ENCODE measurements around the gene ENG.

The ENG gene

DNA sequence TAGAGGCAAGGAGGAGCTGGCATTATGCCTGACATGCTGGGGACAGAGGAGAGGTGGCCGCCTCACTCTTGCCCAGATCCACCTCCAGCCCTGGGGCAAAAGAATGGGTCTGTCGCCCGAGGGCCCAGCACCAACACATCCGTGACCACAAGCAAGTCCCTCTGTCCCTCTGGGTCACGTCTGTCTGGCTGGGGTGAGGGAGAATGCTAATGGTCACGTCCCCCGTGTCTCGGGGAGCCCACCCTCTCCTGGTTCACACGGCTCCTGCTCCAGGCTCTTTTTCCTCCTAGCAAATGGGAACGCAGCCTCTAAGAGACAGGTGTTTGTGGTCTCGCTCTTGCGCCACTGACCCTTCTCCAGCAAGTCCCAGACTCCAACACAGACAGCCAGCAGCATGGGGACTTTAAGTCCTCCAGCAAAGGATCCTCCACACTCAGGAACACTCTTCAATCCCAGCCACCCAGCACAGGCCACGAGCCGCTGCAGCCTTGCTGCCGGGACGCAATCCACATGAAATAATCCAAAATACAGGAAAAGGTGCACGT is 4.1 kb downstream of the ENG start:
- TF ChIP-seq, protein P1, sequence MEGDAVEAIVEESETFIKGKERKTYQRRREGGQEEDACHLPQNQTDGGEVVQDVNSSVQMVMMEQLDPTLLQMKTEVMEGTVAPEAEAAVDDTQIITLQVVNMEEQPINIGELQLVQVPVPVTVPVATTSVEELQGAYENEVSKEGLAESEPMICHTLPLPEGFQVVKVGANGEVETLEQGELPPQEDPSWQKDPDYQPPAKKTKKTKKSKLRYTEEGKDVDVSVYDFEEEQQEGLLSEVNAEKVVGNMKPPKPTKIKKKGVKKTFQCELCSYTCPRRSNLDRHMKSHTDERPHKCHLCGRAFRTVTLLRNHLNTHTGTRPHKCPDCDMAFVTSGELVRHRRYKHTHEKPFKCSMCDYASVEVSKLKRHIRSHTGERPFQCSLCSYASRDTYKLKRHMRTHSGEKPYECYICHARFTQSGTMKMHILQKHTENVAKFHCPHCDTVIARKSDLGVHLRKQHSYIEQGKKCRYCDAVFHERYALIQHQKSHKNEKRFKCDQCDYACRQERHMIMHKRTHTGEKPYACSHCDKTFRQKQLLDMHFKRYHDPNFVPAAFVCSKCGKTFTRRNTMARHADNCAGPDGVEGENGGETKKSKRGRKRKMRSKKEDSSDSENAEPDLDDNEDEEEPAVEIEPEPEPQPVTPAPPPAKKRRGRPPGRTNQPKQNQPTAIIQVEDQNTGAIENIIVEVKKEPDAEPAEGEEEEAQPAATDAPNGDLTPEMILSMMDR (IDR thresholded peaks at IDR 0.05; ENCODE audit: poor library complexity, severe bottlenecking) = no peak
- Histone ChIP-seq H3K27me3 (ENCODE audit: insufficient read depth, poor library complexity, severe bottlenecking) (no peaks in the 10 kb centered on the region), H3K4me1 (ENCODE audit: insufficient read depth, poor library complexity, severe bottlenecking) (no peaks in the 10 kb centered on the region), H3K9me3 (ENCODE audit: severe bottlenecking) (peaks cover 18% of the 10 kb centered on the region), H3K4me3 (ENCODE audit: severe bottlenecking) (no peak overlapping the region), H3K27ac (ENCODE audit: poor library complexity, severe bottlenecking) (no peak overlapping the region), H3K36me3 (ENCODE audit: low read depth) (no peaks in the 10 kb centered on the region; the same call in none of the 2 replicates)
- ATAC-seq (ENCODE audit: low read depth) (no peak), DNase-seq (ENCODE audit: low spot score) (no peak)

DNA sequence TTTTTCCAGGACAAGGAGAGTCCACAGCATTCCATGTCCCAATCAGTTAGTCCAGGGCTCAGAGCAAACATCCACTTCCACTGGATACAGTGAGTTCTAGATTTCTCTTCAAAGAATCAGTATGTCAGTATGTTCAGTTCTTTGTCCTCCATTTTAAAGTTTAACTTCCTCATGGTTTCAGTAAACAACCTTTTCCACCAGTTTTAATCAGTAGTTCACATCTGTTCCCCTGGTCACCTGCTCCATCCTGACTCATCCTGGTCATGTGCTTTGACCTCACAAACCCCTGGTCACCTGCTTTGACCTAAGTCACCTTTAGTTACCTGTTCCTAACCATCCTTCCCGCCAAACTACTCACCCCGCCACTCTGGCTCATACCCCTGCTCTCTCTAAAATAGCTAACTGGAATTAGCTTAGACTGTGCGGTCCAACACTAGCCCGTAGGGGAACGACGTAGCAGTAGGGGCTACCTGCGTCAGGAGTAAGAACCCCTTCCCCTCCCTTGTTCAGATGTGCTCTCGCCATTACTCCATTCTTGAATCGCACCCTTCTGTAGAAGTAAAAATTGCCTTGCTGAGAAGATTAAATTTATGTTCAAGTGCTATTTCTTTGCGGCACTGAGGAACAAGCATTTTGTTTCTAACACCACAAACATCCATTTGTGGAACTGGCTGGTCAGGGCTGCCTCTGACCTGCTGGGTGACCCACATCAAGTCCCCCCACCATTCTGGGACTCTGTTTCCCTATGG is 5.5 kb downstream of the ENG start:
- ATAC-seq (ENCODE audit: low read depth) = no peak
- no peaks in the 10 kb centered on the region for H3K4me1 ChIP-seq (ENCODE audit: insufficient read depth, poor library complexity, severe bottlenecking)
- H3K36me3 ChIP-seq (ENCODE audit: low read depth) = no peaks in the 10 kb centered on the region; the same call in none of the 2 replicates
- H3K9me3 ChIP-seq (ENCODE audit: severe bottlenecking) = peaks cover 18% of the 10 kb centered on the region
- DNase-seq (ENCODE audit: low spot score) = no peak
- no peaks in the 10 kb centered on the region for H3K27me3 ChIP-seq (ENCODE audit: insufficient read depth, poor library complexity, severe bottlenecking)
- H3K27ac ChIP-seq (ENCODE audit: poor library complexity, severe bottlenecking) = no peak overlapping the region
- TF ChIP-seq, protein P1 (IDR thresholded peaks at IDR 0.05; ENCODE audit: poor library complexity, severe bottlenecking) = no peak
- H3K4me3 ChIP-seq (ENCODE audit: severe bottlenecking) = no peak overlapping the region

DNA sequence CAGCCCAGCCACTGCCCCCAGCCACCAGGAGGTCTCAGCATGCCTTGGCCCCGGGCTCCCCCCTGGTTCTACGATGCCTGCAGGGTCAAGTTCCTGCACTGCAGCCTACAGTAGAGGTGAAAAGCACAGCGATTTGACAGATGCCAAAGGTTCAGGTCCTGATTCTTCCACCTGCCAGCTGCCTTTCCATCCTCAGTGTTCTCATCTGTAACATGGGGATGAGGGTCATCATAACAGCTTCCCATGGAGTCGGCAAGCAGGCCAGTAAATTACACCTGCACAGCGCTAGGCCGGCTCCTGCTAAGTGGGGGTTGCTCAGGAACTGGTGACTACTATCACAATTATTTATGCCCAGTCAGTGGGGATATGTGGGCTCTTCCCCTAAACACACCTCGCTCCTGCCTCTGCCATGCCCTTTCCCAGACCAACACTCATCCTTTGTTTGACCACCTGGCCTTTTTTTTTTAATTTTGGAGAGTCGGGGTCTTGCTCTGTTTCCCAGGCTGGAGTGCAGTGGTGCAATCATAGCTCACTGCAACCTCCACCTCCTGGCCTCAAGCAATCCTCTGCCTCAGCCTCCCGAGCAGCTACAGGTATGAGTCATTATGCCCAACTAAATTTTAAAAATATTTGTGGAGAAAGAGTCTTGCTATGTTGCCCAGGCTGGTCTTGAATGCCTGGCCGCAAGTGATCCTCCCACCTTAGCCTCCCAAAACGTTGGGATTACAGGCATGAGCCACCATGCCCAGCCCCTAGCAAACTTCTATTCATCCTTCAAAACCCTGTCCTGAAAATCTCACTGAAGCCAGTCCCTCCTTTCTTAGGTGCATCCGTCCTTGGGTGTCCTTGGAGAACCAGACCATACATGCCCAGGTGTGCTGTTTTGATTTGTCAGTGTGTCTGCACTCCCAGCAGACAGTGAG is 6.4 kb downstream of the ENG start:
- no peaks in the 10 kb centered on the region; the same call in none of the 2 replicates for H3K36me3 ChIP-seq (ENCODE audit: low read depth)
- no peak overlapping the region for H3K27ac ChIP-seq (ENCODE audit: poor library complexity, severe bottlenecking)
- no peaks in the 10 kb centered on the region for H3K27me3 ChIP-seq (ENCODE audit: insufficient read depth, poor library complexity, severe bottlenecking)
- peaks cover 18% of the 10 kb centered on the region for H3K9me3 ChIP-seq (ENCODE audit: severe bottlenecking)
- TF ChIP-seq, protein P1 (IDR thresholded peaks at IDR 0.05; ENCODE audit: poor library complexity, severe bottlenecking) = no peak
- no peak for ATAC-seq (ENCODE audit: low read depth)
- no peaks in the 10 kb centered on the region for H3K4me1 ChIP-seq (ENCODE audit: insufficient read depth, poor library complexity, severe bottlenecking)
- DNase-seq (ENCODE audit: low spot score) = no peak
- no peak overlapping the region for H3K4me3 ChIP-seq (ENCODE audit: severe bottlenecking)

DNA sequence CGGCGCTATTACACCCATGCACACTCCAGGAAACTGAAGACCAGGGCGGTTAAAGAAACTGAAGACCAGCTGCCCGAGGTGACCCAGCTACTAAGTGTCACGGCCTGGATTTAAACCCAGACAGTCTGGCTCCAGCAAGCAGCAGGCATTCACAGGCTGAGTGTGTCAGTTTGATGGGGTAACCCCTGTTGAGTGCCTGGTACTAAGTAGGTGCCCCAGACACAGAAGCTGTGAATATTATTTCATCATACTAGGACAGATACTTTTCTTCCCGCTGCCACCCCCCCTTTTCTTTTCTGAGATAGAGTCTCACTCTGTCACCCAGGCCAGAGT is 7.3 kb downstream of the ENG start:
- Histone ChIP-seq H3K9me3 (ENCODE audit: severe bottlenecking) (peaks cover 18% of the 10 kb centered on the region), H3K4me1 (ENCODE audit: insufficient read depth, poor library complexity, severe bottlenecking) (no peaks in the 10 kb centered on the region), H3K27ac (ENCODE audit: poor library complexity, severe bottlenecking) (no peak overlapping the region), H3K4me3 (ENCODE audit: severe bottlenecking) (no peak overlapping the region), H3K27me3 (ENCODE audit: insufficient read depth, poor library complexity, severe bottlenecking) (no peaks in the 10 kb centered on the region), H3K36me3 (ENCODE audit: low read depth) (peaks cover 4% of the 10 kb centered on the region)
- ATAC-seq (ENCODE audit: low read depth) (no peak), DNase-seq (ENCODE audit: low spot score) (no peak)
- TF ChIP-seq, protein P1 (IDR thresholded peaks at IDR 0.05; ENCODE audit: poor library complexity, severe bottlenecking) = no peak
